HG03135 (cell line): ENCODE data around the gene TOR1A.
A peak's percentile ranks its signal among the peaks of the same experiment; 100 is the strongest.

ENCODE experiments used
- ATAC-seq: cut with Tn5 transposase; IDR thresholded peaks from one replicate; pipeline ENCODE4 v1.9.1; 2021; ENCODE audit warnings: mild to moderate bottlenecking, moderate library complexity; ENCODE audit not compliant: unreplicated experiment

The TOR1A gene, protein sequence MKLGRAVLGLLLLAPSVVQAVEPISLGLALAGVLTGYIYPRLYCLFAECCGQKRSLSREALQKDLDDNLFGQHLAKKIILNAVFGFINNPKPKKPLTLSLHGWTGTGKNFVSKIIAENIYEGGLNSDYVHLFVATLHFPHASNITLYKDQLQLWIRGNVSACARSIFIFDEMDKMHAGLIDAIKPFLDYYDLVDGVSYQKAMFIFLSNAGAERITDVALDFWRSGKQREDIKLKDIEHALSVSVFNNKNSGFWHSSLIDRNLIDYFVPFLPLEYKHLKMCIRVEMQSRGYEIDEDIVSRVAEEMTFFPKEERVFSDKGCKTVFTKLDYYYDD

DNA sequence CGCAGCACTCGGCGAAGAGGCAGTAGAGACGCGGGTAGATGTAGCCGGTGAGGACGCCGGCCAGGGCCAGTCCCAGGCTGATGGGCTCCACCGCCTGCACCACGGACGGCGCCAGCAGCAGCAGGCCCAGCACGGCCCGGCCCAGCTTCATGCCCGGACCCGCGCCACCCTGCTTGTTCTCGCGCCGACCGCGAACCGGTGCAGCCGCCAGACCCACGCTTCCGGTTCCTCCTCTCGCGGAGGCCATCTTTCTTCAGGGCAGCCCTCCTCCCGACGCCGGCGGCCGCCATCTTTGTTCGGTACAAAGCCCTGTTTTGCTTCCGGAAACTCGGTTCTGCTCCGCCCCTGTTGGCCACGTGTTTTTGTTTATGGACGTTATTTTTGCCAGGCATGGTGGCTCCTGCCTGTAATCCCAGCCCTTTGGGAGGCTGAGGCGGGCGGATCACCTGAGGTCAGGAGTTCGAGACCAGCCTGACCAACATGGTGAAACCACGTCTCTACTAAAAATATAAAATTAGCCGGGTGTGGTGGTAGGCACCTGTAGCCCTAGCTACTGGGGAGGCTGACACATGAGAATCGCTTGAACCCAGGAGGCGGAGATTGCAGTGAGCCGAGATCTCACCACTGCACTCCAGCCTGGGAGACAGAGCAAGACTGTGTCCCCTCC is at the start of gene TOR1A:
Gene TOR1A, minus strand, starts transcription at position 202 of the 667 bp plus-strand sequence. Its CDS starts 51 bp downstream, at position 151.
- ATAC-seq = peak; percentile 85

DNA sequence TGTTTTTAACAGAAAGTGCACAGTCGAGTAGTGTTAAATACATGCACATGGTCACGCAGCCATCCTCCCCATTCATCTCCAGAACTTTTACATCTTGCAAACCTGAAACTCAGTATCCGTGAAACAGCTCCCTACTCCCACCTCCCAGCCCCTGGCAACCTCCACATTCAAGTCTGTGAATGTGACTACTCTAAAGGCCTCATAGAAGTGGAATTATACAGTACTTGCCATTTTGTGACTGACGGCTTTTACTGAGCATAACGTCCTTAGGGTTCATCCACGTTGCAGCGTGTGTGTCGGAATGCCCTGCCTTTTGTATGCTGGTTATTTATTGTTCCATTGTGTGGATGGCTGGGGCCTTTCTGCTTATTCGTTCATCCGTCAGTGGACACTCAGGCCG is 47.1 kb upstream of the TOR1A start:
- no peak for ATAC-seq

DNA sequence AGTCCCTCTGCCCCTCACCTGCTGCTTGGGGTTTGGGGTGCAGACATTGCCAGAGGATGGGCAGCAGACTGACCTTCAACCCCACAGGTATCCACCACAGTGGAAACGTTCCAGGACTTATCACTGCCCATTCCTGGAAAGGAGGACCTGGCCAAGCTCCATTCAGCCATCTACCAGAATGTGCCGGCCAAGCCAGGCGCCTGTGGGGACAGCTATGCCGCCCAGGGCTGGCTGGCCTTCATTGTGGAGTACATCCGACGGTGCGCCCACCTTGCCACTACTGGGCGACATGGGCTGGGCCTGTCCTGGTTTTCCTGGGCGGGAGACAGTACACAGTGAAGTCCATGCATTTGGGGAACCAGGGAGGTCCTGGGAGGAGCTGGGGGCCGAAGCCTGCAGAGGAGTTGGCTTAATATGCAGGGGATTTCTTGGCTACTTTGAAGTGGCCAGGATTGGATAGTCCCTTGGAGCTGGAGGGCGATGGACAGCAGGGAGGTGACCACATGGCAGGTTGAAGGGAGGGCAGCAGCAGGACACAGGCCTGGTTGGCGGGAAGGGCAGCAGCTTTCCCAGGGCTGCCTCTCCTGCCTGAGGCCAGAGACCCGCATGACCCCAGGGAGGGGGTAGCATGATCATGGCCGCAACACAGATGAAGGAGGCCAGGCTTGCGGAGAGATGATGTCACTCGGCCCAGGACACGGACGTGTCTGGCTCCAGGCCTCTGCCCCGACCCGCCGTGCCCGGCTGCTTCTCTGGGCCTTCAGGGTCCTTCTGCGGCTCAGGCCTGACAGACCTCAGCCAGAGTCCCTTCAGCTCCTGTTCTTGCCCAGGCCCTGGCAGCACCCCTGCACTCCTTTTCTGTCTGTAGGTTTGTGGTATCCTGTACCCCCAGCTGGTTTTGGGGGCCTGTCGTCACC is 45.9 kb upstream of the TOR1A start:
- ATAC-seq = no peak

DNA sequence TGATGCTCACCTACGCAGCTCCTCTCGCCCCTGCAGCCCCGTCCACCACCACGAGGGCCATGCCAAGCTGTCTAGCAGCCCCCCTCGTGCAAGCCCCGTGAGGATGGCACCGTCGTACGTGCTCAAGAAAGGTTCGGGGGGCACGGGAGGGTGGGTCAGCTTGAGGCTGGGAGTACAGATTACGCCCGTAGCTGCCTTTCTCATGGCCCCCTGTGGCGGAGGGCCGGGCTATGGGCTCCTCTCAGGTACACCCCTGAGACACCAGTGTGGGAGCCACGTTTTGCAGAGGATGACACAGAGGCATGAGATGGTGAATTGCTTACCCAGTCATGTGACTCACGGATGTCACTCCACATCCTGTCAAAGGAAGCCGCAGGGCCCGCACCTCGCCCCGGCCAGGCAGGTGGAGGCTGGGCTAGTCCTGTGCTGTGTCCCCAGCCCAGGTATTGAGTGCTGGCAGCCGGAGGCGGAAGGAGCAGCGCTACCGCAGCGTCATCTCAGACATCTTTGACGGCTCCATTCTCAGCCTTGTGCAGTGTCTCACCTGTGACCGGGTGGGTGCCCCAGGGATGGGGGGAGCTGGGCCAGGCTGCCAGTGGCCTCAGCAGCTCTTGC is 45.0 kb upstream of the TOR1A start:
- ATAC-seq = no peak

DNA sequence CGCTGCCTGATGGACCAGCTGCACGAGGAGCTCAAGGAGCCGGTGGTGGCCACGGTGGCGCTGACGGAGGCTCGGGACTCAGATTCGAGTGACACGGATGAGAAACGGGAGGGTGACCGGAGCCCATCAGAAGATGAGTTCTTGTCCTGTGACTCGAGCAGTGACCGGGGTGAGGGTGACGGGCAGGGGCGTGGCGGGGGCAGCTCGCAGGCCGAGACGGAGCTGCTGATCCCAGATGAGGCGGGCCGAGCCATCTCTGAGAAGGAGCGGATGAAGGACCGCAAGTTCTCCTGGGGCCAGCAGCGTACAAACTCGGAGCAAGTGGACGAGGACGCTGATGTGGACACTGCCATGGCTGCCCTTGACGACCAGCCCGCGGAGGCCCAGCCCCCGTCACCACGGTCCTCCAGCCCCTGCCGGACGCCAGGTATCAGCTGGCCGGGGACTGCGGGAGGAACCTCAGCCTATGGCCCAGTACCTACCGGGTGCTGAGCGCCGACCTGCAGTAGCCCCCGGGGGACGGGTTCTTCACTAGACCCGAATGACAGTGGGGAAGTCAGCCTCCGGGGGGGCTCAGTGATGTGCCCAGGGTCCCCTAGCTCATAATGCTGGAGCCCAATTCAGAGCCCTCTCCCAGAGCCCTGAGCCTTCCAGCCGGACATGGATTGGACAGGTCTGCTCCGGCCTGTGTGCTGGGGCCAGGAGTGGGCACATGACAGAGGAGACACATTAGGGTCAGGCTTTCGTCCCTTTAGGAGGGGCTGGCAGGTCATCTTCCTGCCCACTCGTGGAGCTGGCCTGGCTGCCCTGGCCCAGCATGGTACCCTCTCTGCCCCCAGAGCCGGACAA is 44.3 kb upstream of the TOR1A start:
- no peak for ATAC-seq

DNA sequence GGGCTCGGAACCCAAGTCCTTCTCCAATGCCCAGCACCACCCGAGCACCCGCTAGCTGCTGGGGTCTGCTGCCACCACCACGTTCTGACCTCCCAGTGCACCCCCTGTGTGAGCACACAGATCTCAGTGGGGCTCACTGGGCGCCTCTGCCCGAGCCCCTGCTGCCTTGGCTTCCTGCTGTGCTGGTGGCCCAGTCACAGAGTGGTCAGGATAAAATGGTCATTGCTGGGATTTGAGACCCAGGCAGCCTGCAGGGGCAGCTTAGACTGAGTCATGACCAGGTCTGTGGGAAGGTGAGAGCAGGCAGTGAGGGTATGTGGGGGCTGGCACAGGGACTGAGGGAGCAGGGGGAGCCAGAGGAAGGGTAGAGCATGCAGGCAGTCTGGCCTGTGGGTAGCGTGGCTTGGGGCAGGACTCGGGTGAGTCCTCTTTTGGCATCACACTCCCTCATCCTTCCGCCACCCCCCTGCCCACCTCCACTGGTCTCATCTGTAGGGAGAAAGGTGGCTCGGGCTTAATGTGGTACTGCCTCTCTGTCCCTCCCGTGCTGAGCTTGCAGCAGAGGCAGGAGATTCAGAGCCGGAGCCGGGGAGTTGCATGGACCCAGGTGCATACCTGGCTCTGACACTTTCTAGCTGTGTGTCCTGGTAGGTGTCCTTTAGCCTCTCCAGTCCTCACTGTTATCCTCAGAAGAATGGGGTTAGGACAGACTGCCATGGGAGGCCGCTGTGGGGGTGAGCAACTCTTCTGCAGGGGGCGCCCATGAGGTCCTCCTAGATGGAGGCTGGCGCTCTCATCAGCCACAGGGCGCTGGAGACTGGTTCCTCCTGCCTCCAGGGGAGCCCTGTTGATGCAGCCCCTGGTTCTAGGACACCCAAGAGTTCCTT is 43.4 kb upstream of the TOR1A start:
- ATAC-seq = no peak

DNA sequence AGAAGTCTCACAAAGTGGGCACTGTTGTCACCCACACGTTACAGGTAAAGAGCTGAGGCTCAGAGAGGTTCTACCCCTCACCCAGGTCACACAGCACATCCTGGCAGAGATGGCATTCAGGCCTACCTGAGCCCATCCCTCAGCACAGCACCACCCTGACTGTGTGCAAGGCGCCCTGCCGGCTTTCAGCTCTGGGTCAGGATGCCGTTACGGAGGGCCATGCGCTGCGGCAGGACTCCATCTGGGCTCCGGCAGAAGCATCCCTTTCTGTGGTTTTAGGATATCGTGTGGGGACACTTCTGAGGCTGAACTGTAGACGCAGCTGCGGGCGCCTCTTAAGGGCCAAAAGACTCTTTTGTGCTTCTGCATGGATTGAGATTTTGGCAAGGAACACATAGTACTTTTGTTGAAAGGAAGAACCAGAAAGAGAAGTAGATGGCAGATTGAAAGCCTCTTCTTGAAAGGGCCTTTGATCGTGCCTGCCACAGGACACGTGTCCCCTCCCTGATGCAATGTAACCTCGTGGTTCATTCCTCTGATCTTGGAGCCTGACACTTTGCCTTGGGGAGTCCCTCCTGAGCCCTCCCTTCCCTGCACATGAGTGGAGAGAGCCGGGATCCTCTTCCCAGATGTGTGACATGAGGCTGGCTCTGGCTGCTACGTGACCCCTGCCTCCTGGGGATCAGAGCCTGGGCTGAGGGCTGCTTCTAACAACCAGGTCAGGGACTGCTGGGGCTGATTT is 42.6 kb upstream of the TOR1A start:
- ATAC-seq = no peak

DNA sequence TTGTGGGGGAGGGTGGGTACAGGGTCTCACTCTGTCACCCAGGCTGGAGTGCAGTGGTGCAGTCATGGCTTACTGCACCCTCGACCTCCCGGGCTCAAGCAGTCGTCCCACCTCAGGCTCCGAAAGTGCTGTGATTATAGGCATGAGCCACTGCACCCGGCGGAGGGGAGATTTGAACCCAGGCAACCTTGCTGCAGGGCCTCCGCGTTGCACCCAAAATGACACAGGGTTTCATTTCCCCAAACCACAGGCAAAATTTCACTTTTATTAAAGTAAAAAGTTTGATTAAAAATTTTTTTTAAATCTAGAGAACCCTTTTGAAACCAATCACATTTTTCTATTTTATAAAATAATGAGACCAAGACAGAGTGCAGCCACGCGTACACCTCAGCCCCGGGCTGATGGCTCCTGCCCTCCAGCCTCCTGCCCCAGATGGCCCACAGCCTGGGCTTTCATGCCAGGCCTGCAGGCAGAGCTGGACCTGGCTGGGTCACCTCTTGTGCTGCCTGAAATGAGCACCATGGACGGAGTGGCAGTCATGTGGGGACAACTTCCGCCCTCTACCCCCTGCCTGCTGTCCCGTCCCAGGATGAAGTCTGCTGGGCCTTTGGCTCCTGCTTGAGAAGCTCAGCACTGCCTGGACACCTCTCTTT is 41.9 kb upstream of the TOR1A start:
- no peak for ATAC-seq

DNA sequence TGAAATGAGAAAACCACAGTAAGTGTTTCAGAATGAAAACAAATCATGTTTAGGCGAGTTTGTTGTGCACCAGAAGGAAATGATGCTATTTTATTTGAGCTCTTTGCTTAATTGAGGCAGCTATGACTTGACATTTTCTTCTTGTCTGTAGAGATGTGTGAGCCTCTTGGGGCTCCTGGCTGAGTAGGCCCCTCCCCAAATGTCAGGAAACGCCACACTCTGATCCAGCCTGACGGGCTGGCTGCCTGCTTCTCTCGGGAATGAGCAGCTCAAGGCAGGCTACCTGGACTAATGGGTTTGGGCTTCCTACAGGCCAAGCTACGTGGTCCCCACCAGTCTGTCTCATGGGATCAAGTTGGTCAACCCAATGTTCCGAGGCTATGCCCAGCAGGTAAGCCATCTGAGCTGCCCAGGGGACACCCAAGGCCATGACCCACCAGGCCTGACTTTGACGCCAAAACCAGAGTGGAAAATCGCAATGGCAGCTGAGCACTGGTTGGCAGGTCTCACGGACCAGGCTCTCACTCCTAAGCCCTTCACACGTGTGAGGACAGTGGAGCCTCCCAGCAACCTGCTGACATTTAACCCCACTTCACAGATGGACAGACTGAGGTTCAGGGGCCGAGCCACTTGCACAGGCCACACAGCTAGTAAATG is 41.2 kb upstream of the TOR1A start:
- ATAC-seq = no peak

DNA sequence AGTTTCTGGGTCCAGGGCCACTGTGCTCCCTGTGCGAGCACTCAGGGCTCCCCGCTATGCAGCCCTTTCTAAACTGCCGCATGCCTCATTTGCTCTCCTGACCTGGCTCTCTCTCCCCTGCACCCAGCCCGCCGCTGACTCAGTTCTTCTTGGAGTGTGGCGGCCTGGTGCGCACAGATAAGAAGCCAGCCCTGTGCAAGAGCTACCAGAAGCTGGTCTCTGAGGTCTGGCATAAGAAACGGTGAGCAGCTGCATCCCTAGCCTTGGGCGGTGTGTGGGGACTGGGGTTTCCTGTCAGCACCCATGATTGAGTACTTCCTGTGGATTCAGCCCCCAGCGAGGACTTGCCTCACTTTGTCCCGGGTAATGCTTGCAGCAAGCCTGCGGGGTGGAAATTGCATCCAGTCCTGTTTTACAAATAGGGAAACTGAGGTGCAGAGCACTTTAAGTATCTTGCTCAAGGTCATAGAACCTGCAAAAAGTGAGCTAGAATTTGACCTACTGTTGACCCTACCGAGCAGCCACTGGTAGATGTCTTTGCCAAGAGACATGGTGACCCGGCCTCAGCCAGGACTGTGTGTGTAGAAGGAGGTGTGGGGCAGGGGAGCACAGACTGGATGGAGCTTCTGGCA is 39.2 kb upstream of the TOR1A start:
- no peak for ATAC-seq

DNA sequence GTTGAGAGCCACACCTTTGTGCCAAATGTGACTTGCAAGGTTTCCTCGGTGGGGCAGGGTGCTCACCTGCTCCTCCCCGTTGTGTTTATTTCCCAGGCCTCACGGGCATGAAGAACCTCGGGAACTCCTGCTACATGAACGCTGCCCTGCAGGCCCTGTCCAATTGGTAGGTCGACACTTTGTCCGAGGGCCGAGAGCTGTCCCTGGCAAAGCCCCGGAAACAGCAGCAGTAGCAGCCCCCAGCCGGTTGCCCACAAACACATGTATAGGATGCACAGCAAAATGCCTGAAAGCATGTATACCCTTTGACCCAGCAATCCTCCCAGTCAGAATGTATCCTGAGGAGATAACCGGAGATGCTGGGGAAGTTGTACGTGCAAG is 37.5 kb upstream of the TOR1A start:
- no peak for ATAC-seq

DNA sequence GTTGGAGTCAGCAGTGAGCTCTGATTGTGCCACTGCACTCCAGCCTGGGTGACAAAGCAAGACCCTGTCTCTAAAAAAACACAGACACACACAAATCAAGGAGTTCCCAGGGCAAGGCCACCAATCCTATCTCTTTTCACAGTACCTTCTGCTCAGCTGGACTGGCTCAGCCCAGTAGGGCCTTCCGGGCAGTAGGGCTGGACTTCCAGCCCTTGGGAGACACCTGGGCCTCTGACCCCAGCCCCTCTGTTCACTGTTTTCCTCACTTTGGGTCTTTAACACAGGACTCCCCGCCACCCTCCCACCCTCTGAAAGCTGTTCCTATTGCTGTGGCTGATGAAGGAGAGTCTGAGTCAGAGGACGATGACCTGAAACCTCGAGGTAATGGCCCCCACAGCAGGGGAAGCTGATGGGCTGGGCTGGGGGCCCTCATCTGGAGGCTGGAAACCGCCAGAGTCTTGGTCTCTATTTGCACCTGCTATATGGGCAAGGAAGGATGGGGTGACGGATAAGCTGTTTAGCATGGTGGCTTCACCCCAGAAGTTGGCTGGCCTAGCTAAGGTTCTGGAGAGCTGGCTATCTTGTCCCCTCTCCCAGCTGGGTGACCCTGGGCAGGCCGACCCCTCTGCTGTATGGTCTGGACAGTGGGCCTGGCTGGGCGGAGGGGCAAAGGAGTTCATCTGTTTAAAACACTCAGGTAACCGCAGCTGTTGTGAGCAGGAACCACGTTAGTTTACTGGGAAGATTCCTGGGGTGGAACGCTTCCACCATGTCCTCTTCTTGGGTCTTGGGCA is 36.9 kb upstream of the TOR1A start:
- no peak for ATAC-seq

DNA sequence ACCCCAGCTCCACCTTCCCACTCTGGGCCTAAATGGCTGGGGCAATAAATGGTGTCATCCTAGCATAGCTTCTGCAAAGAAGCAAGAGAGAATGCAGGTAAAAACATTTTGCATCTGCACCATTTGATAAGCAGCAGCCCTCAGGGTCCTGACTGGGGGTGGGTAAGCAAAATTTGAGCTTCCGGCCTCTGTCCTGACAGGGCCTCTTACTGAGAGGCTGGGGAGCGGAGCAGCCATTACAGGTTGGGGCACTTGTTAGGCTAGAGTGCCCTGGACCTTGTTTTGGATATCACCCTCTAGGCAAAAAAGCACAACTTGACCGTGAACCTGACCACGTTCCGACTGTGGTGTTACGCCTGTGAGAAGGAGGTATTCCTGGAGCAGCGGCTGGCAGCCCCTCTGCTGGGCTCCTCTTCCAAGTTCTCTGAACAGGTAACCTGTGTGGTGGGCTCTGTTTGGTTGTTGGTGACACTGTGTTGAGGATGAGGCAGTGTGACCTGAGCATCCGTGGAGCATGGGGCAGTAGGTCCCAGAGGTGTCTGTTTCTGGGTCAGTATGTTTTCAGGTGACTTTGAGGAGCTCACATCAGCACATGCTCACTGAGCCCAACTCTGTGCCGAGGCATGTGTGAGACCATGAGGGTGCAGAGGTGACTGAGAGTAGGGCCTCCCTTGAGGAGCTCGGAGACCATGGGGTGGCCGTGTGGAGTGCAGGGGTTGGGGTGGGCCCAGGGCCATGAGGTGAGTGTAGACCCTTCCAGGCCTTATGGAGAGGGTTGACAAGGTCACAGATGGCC is 34.4 kb upstream of the TOR1A start:
- no peak for ATAC-seq

DNA sequence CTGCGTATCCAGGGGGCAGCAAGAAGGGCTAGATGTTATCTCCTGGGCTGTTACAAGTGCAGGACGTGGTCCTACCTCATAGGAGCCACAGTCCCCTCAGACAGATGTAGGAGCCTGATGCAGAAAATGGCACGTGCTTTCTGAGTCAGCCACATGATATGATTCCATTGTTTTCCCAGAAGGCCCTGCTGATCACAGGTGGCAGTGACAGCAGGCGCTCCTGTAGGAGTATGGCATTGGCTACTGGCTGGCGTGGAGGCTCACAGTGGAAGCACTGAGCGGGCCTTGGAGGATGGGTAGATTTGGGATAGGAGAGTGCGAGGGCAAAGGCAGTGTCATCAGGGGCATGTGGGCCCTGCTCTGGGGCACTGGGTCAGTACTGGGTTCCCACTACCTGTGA is 33.3 kb upstream of the TOR1A start:
- no peak for ATAC-seq

DNA sequence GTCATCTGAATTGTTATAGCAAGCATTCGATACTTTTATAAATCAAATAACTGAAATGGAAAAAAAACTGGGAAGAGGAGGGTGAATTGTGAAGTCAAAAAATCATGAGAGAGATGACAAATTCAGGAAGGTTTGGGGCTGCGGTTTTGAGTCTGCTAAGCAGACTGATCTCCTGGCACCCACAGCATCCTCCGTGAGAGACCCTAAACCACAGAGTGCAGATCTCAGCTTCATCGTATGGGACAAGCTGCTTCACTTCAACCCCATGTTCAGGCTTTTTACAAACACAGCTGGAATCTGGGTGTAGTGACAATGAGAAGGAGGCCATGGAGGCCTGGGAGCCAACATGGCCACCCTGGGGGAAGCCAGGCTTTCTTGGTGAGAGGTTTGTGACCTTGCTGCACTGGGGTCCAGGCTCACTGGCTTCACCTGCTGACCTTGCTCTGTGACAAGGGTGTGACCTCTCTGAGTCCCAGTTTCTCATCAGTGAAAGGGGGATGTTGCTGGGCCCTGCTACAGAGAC is 30.7 kb upstream of the TOR1A start:
- ATAC-seq = no peak
